PFSK-1 (cell line): Measurements from ENCODE around the gene MED15.

ENCODE experiments used
- FOXP2 ChIP-seq: optimal IDR thresholded peaks from 2 replicates; pipeline ENCODE3; 2011; ENCODE audit warnings: borderline replicate concordance, control low read depth, inconsistent platforms; ENCODE audit not compliant: insufficient read depth; ENCODE audit errors: extremely low read length, extremely low read depth
- POLR2AphosphoS5 ChIP-seq: IDR thresholded peaks from 2 replicates; pipeline ENCODE4 v1.6.1; 2012; ENCODE audit warnings: low read depth, mild to moderate bottlenecking, control low read depth, low read length, moderate library complexity
- SIN3A ChIP-seq: IDR thresholded peaks from 2 replicates; pipeline ENCODE4 v1.6.1; 2012; ENCODE audit warnings: mild to moderate bottlenecking, low read length, moderate library complexity, borderline replicate concordance; ENCODE audit not compliant: insufficient read depth
- TAF1 ChIP-seq: IDR thresholded peaks from 2 replicates; pipeline ENCODE4 v1.6.1; 2012; ENCODE audit warnings: low read length, control low read depth, borderline replicate concordance; ENCODE audit not compliant: insufficient read depth
- TF ChIP-seq, protein P1 (sequence below), 2 experiments: IDR thresholded peaks; 2 replicates each; pipeline versions ENCODE4 v1.6.1 to v1.8.0; 2011 to 2012; ENCODE audit warnings: low read depth in 2 of 2, low read length in 2 of 2, control low read depth in 1 of 2, inconsistent platforms in 1 of 2, mild to moderate bottlenecking in 1 of 2, moderate library complexity in 1 of 2; ENCODE audit not compliant: insufficient read depth in 1 of 2

DNA sequence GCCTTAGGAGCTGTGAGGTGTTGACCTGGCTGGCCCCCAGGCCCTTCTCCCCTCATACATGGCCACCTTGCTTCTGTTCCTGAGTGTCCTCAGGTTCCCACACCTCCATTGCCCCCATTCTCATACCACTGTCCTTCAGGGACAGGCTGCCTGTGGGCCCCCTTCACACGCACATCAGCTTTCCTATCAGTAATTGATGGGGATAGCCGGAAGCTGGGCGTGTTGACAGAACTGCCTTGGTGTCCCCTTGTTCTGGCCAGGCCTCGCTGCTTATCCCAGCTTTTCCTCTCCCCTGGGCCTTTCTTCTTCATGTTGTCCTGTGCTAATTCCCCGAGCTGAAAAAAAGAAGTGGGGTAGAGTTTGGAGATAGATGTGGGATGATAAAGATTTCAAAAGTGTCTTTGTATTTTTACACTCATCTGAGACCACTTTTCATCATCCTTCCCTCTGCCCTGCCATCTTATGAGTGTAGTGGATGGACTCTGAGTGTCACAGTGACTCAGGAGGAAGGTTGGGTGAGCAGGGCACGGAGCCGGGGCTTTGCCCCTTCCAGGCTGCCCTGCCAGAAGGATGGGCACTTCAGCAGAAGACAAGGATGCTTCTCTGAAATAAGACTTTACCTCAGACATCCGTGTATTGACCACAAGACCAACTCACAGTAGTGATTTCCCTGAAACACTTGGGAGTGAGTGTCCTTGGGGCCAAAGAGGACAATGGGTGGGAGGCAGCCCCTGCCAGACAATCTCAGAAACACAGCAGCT lies 42.8 kb downstream of the MED15 start:
- TF ChIP-seq TAF1 (no peak), POLR2AphosphoS5 (no peak), SIN3A (no peak), FOXP2 (no peak)
- TF ChIP-seq, protein P1, sequence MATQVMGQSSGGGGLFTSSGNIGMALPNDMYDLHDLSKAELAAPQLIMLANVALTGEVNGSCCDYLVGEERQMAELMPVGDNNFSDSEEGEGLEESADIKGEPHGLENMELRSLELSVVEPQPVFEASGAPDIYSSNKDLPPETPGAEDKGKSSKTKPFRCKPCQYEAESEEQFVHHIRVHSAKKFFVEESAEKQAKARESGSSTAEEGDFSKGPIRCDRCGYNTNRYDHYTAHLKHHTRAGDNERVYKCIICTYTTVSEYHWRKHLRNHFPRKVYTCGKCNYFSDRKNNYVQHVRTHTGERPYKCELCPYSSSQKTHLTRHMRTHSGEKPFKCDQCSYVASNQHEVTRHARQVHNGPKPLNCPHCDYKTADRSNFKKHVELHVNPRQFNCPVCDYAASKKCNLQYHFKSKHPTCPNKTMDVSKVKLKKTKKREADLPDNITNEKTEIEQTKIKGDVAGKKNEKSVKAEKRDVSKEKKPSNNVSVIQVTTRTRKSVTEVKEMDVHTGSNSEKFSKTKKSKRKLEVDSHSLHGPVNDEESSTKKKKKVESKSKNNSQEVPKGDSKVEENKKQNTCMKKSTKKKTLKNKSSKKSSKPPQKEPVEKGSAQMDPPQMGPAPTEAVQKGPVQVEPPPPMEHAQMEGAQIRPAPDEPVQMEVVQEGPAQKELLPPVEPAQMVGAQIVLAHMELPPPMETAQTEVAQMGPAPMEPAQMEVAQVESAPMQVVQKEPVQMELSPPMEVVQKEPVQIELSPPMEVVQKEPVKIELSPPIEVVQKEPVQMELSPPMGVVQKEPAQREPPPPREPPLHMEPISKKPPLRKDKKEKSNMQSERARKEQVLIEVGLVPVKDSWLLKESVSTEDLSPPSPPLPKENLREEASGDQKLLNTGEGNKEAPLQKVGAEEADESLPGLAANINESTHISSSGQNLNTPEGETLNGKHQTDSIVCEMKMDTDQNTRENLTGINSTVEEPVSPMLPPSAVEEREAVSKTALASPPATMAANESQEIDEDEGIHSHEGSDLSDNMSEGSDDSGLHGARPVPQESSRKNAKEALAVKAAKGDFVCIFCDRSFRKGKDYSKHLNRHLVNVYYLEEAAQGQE (IDR thresholded peaks at IDR 0.05; ENCODE audit: insufficient read depth in 1 of 2, low read depth in 2 of 2, low read length in 2 of 2) = no peak
